ENCODE measurements around the gene RP2.

Gene RP2

DNA sequence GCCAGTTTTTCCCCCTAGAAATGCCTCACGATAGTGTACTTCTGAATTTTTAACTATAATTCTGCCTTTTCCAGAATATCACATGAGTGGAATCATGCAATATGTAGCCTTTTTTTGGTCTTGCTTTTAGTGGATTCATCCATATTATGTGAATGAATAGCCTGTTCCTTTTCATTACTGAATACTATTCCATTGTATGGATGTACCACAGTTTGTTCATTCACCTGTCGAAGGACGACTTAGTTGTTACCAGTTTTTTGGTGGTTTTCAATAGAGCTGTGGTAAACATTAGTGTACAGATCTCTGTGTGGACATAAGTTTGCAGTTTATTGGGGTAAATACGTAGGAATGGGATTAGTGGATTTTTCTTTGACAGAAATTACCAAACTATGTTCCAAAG lies 83.4 kb downstream of the RP2 start:
- DNase-seq (ENCODE audit: low read depth in 2 of 2): no peak

DNA sequence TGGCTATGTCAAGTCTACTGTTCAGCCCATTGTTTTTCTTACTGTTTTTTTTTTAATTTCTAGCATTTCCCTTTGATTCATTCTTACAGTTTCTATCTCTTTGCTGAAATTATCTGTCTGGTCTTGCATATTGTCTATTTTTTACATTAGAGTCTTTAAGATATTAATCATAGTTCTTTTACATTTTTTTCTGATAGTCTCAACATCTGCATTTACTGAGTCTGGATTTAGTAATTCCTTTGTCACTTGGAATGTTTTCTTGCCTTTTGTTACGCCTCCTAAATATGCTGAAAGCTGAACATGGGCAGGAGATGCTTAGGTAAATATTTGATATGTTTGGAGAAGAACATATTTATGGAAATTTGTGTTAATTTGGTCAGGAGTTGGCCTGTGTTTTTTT lies 85.8 kb downstream of the RP2 start:
- no peak for DNase-seq (ENCODE audit: low read depth in 2 of 2)

DNA sequence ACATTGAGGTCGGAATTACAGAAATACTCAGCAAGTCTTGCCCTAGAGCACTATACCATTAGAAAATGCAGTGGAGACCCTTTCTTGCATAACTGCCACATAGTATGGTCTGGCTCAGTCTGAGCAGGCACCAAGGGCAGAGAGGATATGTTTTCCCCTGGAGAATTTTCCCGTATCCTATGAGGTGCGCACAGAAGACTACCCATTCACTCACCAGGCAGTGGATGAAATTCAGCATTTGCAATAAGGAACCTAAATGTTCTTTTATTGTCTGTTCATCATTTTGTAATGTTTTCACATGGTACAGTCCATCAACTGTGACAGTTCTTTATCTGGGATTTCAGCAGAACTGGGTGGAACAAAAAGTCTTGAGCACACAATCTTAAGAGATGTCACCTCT lies 90.9 kb downstream of the RP2 start:
- DNase-seq (ENCODE audit: low read depth in 2 of 2): no peak

DNA sequence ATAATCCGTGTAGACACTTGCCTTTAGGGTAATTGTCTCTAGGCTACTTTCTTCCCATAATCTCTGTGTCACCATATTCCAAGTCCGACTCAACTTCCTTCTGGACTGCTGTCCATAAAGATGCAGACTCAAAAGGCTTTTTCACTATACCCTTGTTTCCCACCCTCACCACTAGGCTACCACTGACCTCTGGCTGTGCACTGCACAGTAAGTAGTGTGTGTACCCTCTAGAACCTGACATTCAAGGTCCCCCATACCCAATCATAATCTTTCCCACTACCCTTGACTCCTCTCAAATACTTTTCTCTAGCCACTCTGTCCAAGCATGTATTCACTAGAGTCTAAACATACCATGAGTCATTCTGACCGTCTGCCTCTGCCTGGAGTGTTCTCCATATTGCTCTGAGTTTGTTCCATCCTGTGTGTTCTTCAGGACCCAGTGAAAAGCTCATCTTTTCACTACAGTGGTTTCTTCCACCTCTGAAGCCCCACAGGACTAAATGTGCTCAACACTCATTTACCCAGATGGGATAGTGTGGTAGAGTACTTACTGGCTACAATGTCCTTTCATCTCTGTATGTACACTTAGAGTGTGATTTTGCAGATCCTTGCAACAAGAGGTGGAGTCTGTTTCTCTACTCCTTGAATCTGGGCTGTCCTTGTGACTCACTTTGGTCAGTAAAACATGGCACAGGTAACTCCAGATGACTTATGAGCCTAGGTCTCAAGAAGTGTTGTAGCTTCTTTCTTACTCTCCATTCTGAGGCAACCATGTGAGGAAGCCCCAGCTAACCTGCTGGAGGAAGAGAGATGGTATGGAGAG lies 92.8 kb downstream of the RP2 start:
- DNase-seq (ENCODE audit: low read depth in 2 of 2): no peak

Measured in stimulated activated CD4-positive, alpha-beta T cell treated with anti-CD3 and anti-CD28 coated beads, Interleukin-1b, Interleukin-23, amount 100 ng/mL, for 4 hours (primary cell).